HCT116 (cell line): Measurements from ENCODE around the gene PPARGC1A. TPM values are rescaled to one million over a fixed set of nuclear protein-coding genes. Genes with fewer than 3 reads are reported as not detected.

Experiments
- ATAC-seq: fragments of 200-7000 bp; cut with Tn5 transposase; 2 replicates; pipeline ENCODE4 v1.9.1; 2020; ENCODE audit warnings: mild to moderate bottlenecking, moderate library complexity
- BruUV-seq: library from RNA; stranded (reverse); fragments of 400-500 nt; replicated peaks from 2 replicates; lab custom pipeline; 2021; lab: Mats Ljungman, UMichigan
- CTCF ChIA-PET: fragments of 300-600 bp; sonication (Branson Sonifier 250); formaldehyde crosslinking; loops from one replicate; lab custom pipeline; 2021; ENCODE audit warnings: antibody characterized with exemption; lab: Charles Lee
- POLR2A ChIA-PET: fragments of 300-600, 350-600 bp; sonication (Branson Sonifier 250); formaldehyde crosslinking; loops from one replicate; lab custom pipeline; 2021; ENCODE audit warnings: antibody characterized with exemption; lab: Charles Lee
- RAD21 ChIA-PET, 2 experiments: fragments of 300-600 bp; sonication (Branson Sonifier 250); formaldehyde crosslinking; loops; one replicate each; lab custom pipeline; 2023; ENCODE audit warnings: low total read pairs in 2 of 2; ENCODE audit not compliant: uncharacterized antibody in 2 of 2, unreplicated experiment in 2 of 2, low non-redundant PET in 1 of 2; lab: Charles Lee
- DNase-seq: peaks from one replicate; pipeline ENCODE4 v3.0.0-alpha.2; 2010; ENCODE audit warnings: low read depth, low spot score
- H2AFZ ChIP-seq: fragments of 200-600 bp; shearing (Covaris generic), sonication (generic); 2 replicates; pipeline ENCODE4 v1.6.1; 2017; ENCODE audit warnings: low read depth, mixed run types, mixed read lengths, antibody characterized with exemption, low read length; ENCODE audit not compliant: poor library complexity, severe bottlenecking
- H3K27ac ChIP-seq: 2 replicates; pipeline ENCODE4 v1.5.1; 2012; ENCODE audit warnings: low read depth, low read length
- H3K27me3 ChIP-seq: fragments of 200-600 bp; sonication (generic); 2 replicates; pipeline ENCODE4 v1.6.1; 2016; ENCODE audit warnings: mixed run types, low read length, mixed read lengths; ENCODE audit not compliant: insufficient read depth
- H3K36me3 ChIP-seq, 2 experiments: fragments of 200-500 bp in 1 of 2; fragments of 200-600 bp in 1 of 2; sonication (Bioruptor generic) in 1 of 2; sonication (generic) in 1 of 2; 2 replicates each; pipeline versions ENCODE4 v1.5.1 to v1.6.1; 2014 to 2016; ENCODE audit warnings: low read length in 2 of 2, inconsistent platforms in 1 of 2, mixed read lengths in 1 of 2, mixed run types in 1 of 2; ENCODE audit not compliant: insufficient read depth in 2 of 2, control insufficient read depth in 1 of 2
- H3K4me1 ChIP-seq, 2 experiments: fragments of 200-600 bp in 1 of 2; sonication (generic) in 1 of 2; 2 replicates each; pipeline versions ENCODE4 v1.5.1 to v1.6.1; 2012 to 2017; ENCODE audit warnings: low read length in 2 of 2, inconsistent platforms in 1 of 2, mild to moderate bottlenecking in 1 of 2, mixed read lengths in 1 of 2, mixed run types in 1 of 2, moderate library complexity in 1 of 2; ENCODE audit not compliant: insufficient read depth in 2 of 2, control insufficient read depth in 1 of 2
- H3K4me2 ChIP-seq: fragments of 200-600 bp; sonication (generic); 2 replicates; pipeline ENCODE4 v1.6.1; 2017; ENCODE audit warnings: mixed run types, low read length, mixed read lengths
- H3K4me3 ChIP-seq, 2 experiments: fragments of 200-600 bp in 1 of 2; sonication (generic) in 1 of 2; replicated peaks in 1 of 2; 2 replicates each; pipeline ENCODE4 v1.5.1; 2011 to 2016; ENCODE audit warnings: low read length in 2 of 2, control low read depth in 1 of 2, low read depth in 1 of 2, mild to moderate bottlenecking in 1 of 2, mixed read lengths in 1 of 2, mixed run types in 1 of 2
- H3K79me2 ChIP-seq: fragments of 200-600 bp; sonication (generic); 2 replicates; pipeline ENCODE4 v1.6.1; 2017; ENCODE audit warnings: mild to moderate bottlenecking, mixed run types, low read length, moderate library complexity, mixed read lengths; ENCODE audit not compliant: insufficient read depth
- H3K9ac ChIP-seq: fragments of 200-600 bp; sonication (generic); 2 replicates; pipeline ENCODE4 v1.6.1; 2016; ENCODE audit warnings: low read length, mixed read lengths
- H3K9me2 ChIP-seq: fragments of 200-600 bp; sonication (generic), shearing (Covaris generic); 2 replicates; pipeline ENCODE4 v1.6.1; 2017; ENCODE audit warnings: mixed run types, mild to moderate bottlenecking, moderate library complexity; ENCODE audit not compliant: insufficient read depth
- H3K9me3 ChIP-seq, 2 experiments: fragments of 200-500 bp in 1 of 2; fragments of 200-600 bp in 1 of 2; sonication (Bioruptor generic) in 1 of 2; sonication (generic) in 1 of 2; 2 replicates each; pipeline ENCODE4 v1.6.1; 2014 to 2017; ENCODE audit warnings: low read length in 2 of 2, mixed read lengths in 2 of 2, inconsistent platforms in 1 of 2, low read depth in 1 of 2, mild to moderate bottlenecking in 1 of 2, mixed run types in 1 of 2, moderate library complexity in 1 of 2; ENCODE audit not compliant: control insufficient read depth in 1 of 2, insufficient read depth in 1 of 2
- H4K20me1 ChIP-seq: fragments of 200-600 bp; sonication (generic), shearing (Covaris generic); 2 replicates; pipeline ENCODE4 v1.6.1; 2017; ENCODE audit warnings: mixed run types, mild to moderate bottlenecking, moderate library complexity; ENCODE audit not compliant: insufficient read depth
- ELF1 ChIP-seq: IDR thresholded peaks from 2 replicates; pipeline ENCODE4 v1.6.1; 2012; ENCODE audit warnings: low read depth, borderline replicate concordance
- EZH2phosphoT487 ChIP-seq: fragments of 200-600 bp; IDR thresholded peaks from 2 replicates; pipeline ENCODE4 v1.6.1; 2018; ENCODE audit warnings: antibody characterized with exemption, borderline replicate concordance
- SP1 ChIP-seq: IDR thresholded peaks from 2 replicates; pipeline ENCODE4 v1.6.1; 2012; ENCODE audit warnings: low read depth
- intact Hi-C: fragments of 100-400 bp; cut with micrococcal nuclease; formaldehyde crosslinking; loops from 2 replicates; pipeline ENCODE4 v1.10.0; 2022
- total RNA-seq: library from RNA; stranded (reverse); gene quantifications from one replicate; pipeline ENCODE4 v1.2.1, GENCODE V29; 2021; ENCODE audit not compliant: unreplicated experiment
- TF ChIP-seq, protein P1 (sequence below): IDR thresholded peaks from 2 replicates; pipeline ENCODE4 v1.6.1; 2011; ENCODE audit warnings: mild to moderate bottlenecking, low read length, moderate library complexity; ENCODE audit not compliant: insufficient replicate concordance; ENCODE audit errors: extremely low read depth
- TF ChIP-seq, protein P2 (sequence below): IDR thresholded peaks from 2 replicates; pipeline ENCODE4 v1.6.1; 2012; ENCODE audit warnings: low read depth
- TF ChIP-seq, protein P3 (sequence below): IDR thresholded peaks from 2 replicates; pipeline ENCODE4 v1.6.1; 2012
- TF ChIP-seq, protein P4 (sequence below), 3 experiments: fragments of 200-600 bp in 1 of 3; sonication (generic) in 1 of 3; IDR thresholded peaks in 2 of 3; conservative IDR thresholded peaks in 1 of 3; 2 replicates each; pipeline ENCODE4 v1.5.1; 2012 to 2017; ENCODE audit warnings: low read depth in 2 of 3, low read length in 2 of 3, antibody characterized with exemption in 1 of 3, borderline replicate concordance in 1 of 3, control low read depth in 1 of 3, mild to moderate bottlenecking in 1 of 3, mixed read lengths in 1 of 3, mixed run types in 1 of 3, moderate library complexity in 1 of 3; ENCODE audit not compliant: insufficient read depth in 1 of 3
- TF ChIP-seq, protein P5 (sequence below): IDR thresholded peaks from 2 replicates; pipeline ENCODE4 v1.6.1; 2012

PPARGC1A gene
- total RNA-seq, 1 experiment from 2014 or later: not detected

DNA sequence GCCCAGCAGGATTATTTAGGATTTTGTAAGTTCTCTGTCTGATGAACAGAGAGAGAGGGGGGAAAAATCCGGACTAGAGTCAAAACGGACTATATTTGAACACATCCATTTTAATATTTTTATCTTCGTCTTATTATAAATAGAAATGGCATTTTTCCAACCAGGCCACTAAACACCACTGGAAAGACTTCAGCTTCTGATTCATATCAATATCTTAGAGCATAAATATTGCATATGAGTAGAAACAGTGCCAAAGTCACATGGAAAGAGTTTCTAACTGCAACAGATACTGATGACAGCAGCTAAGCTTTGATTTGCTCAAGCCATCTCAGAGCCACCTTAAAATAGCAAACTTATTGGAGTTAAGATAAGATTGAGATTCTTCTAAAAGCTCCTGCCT, 456 bp downstream of the PPARGC1A start:
- TF ChIP-seq, protein P1, sequence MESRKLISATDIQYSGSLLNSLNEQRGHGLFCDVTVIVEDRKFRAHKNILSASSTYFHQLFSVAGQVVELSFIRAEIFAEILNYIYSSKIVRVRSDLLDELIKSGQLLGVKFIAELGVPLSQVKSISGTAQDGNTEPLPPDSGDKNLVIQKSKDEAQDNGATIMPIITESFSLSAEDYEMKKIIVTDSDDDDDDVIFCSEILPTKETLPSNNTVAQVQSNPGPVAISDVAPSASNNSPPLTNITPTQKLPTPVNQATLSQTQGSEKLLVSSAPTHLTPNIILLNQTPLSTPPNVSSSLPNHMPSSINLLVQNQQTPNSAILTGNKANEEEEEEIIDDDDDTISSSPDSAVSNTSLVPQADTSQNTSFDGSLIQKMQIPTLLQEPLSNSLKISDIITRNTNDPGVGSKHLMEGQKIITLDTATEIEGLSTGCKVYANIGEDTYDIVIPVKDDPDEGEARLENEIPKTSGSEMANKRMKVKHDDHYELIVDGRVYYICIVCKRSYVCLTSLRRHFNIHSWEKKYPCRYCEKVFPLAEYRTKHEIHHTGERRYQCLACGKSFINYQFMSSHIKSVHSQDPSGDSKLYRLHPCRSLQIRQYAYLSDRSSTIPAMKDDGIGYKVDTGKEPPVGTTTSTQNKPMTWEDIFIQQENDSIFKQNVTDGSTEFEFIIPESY: no peak
- TF ChIP-seq, protein P2, sequence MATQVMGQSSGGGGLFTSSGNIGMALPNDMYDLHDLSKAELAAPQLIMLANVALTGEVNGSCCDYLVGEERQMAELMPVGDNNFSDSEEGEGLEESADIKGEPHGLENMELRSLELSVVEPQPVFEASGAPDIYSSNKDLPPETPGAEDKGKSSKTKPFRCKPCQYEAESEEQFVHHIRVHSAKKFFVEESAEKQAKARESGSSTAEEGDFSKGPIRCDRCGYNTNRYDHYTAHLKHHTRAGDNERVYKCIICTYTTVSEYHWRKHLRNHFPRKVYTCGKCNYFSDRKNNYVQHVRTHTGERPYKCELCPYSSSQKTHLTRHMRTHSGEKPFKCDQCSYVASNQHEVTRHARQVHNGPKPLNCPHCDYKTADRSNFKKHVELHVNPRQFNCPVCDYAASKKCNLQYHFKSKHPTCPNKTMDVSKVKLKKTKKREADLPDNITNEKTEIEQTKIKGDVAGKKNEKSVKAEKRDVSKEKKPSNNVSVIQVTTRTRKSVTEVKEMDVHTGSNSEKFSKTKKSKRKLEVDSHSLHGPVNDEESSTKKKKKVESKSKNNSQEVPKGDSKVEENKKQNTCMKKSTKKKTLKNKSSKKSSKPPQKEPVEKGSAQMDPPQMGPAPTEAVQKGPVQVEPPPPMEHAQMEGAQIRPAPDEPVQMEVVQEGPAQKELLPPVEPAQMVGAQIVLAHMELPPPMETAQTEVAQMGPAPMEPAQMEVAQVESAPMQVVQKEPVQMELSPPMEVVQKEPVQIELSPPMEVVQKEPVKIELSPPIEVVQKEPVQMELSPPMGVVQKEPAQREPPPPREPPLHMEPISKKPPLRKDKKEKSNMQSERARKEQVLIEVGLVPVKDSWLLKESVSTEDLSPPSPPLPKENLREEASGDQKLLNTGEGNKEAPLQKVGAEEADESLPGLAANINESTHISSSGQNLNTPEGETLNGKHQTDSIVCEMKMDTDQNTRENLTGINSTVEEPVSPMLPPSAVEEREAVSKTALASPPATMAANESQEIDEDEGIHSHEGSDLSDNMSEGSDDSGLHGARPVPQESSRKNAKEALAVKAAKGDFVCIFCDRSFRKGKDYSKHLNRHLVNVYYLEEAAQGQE: no peak
- TF ChIP-seq EZH2phosphoT487: no peak
- TF ChIP-seq, protein P3, sequence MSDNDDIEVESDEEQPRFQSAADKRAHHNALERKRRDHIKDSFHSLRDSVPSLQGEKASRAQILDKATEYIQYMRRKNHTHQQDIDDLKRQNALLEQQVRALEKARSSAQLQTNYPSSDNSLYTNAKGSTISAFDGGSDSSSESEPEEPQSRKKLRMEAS: no peak
- TF ChIP-seq, protein P4, sequence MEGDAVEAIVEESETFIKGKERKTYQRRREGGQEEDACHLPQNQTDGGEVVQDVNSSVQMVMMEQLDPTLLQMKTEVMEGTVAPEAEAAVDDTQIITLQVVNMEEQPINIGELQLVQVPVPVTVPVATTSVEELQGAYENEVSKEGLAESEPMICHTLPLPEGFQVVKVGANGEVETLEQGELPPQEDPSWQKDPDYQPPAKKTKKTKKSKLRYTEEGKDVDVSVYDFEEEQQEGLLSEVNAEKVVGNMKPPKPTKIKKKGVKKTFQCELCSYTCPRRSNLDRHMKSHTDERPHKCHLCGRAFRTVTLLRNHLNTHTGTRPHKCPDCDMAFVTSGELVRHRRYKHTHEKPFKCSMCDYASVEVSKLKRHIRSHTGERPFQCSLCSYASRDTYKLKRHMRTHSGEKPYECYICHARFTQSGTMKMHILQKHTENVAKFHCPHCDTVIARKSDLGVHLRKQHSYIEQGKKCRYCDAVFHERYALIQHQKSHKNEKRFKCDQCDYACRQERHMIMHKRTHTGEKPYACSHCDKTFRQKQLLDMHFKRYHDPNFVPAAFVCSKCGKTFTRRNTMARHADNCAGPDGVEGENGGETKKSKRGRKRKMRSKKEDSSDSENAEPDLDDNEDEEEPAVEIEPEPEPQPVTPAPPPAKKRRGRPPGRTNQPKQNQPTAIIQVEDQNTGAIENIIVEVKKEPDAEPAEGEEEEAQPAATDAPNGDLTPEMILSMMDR (IDR thresholded peaks at IDR 0.05 in 2 of 3, conservative IDR thresholded peaks at IDR 0.05 in 1 of 3; ENCODE audit: borderline replicate concordance in 1 of 3, insufficient read depth in 1 of 3, low read depth in 2 of 3, low read length in 2 of 3): no peak
- no peak for TF ChIP-seq ELF1
- TF ChIP-seq, protein P5, sequence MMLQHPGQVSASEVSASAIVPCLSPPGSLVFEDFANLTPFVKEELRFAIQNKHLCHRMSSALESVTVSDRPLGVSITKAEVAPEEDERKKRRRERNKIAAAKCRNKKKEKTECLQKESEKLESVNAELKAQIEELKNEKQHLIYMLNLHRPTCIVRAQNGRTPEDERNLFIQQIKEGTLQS: no peak
- no peak for TF ChIP-seq SP1
- TF ChIP-seq, all 23 proteins: peak for 0
- Histone ChIP-seq H3K4me3 (no peak overlapping the region), H2AFZ (no peak overlapping the region), H3K4me2 (no peak overlapping the region), H3K27ac (no peak overlapping the region), H4K20me1 (no peaks in the 10 kb centered on the region), H3K79me2 (no peaks in the 10 kb centered on the region), H3K27me3 (no peaks in the 10 kb centered on the region), H3K36me3 (no peaks in the 10 kb centered on the region), H3K9me3 (peaks cover 6 to 7% of the 10 kb centered on the region in 2 experiments; a peak in 2 of 4 replicates), H3K9ac (no peak overlapping the region), H3K9me2 (no peaks in the 10 kb centered on the region), H3K4me1 (no peaks in the 10 kb centered on the region)
- ChIA-PET CTCF (no interaction called here), RAD21 (no interaction called here), POLR2A (no interaction called here)
- ATAC-seq (no peak), DNase-seq (no peak)
- intact Hi-C loops: no loop called here
- BruUV-seq: no TSS peak
